Fibroblast of lung (primary cell): ENCODE results near the gene CFAP74. TPM values are rescaled to one million over a fixed set of nuclear protein-coding genes. Genes with fewer than 3 reads are reported as not detected.

Source experiments
- DNase-seq, 2 donors: peaks; one replicate each; pipeline versions ENCODE4 v3.0.0 to v3.0.0-alpha.2; 2010; ENCODE audit warnings: low read depth in 2 of 2
- H2AFZ ChIP-seq: 2 replicates; pipeline ENCODE4 v1.5.1; 2012; ENCODE audit warnings: low read length, control low read depth, inconsistent platforms
- H3K27ac ChIP-seq: 2 replicates; pipeline ENCODE4 v1.5.1; 2011; ENCODE audit warnings: low read length, control low read depth; ENCODE audit not compliant: insufficient read depth
- H3K27me3 ChIP-seq: 2 replicates; pipeline ENCODE4 v1.5.1; 2011; ENCODE audit warnings: mild to moderate bottlenecking, low read length; ENCODE audit not compliant: control insufficient read depth, insufficient read depth
- H3K36me3 ChIP-seq: 2 replicates; pipeline ENCODE4 v1.5.1; 2011; ENCODE audit warnings: low read length; ENCODE audit not compliant: control insufficient read depth, insufficient read depth
- H3K4me1 ChIP-seq: 2 replicates; pipeline ENCODE4 v1.5.1; 2011; ENCODE audit warnings: low read length; ENCODE audit not compliant: control insufficient read depth, insufficient read depth; ENCODE audit errors: extremely low read depth
- H3K4me2 ChIP-seq: 2 replicates; pipeline ENCODE4 v1.5.1; 2011; ENCODE audit warnings: low read length, control low read depth; ENCODE audit not compliant: insufficient read depth; ENCODE audit errors: extremely low read depth
- H3K4me3 ChIP-seq, 4 experiments: fragments of 200-600 bp in 1 of 4; sonication (generic) in 1 of 4; replicated peaks in 1 of 4; 2 replicates each; pipeline ENCODE4 v1.5.1; 2011 to 2016; ENCODE audit warnings: low read length in 4 of 4, low read depth in 3 of 4, mild to moderate bottlenecking in 3 of 4, control low read depth in 2 of 4, inconsistent platforms in 1 of 4, mixed read lengths in 1 of 4; ENCODE audit not compliant: insufficient read depth in 1 of 4; ENCODE audit errors: control extremely low read depth in 1 of 4
- H3K79me2 ChIP-seq: 2 replicates; pipeline ENCODE4 v1.5.1; 2012; ENCODE audit warnings: mild to moderate bottlenecking, low read length, inconsistent platforms; ENCODE audit not compliant: control insufficient read depth, insufficient read depth
- H3K9ac ChIP-seq: 2 replicates; pipeline ENCODE4 v1.5.1; 2011; ENCODE audit warnings: mild to moderate bottlenecking, low read length, control low read depth; ENCODE audit not compliant: insufficient read depth
- H3K9me3 ChIP-seq: 2 replicates; pipeline ENCODE4 v1.5.1; 2012; ENCODE audit warnings: low read depth, low read length; ENCODE audit not compliant: control insufficient read depth, insufficient read depth
- H4K20me1 ChIP-seq: 2 replicates; pipeline ENCODE4 v1.5.1; 2011; ENCODE audit warnings: low read length; ENCODE audit not compliant: control insufficient read depth, insufficient read depth; ENCODE audit errors: extremely low read depth
- CTCF ChIP-seq, 2 donors: IDR thresholded peaks in 1 of 2; conservative IDR thresholded peaks in 1 of 2; 1 replicate in 1 of 2; 2 replicates in 1 of 2; pipeline ENCODE4 v1.5.1; 2011 to 2012; ENCODE audit warnings: low read length in 2 of 2, control low read depth in 1 of 2, inconsistent platforms in 1 of 2, low read depth in 1 of 2, mild to moderate bottlenecking in 1 of 2
- EZH2 ChIP-seq: IDR thresholded peaks from 2 replicates; pipeline ENCODE4 v1.5.1; 2012; ENCODE audit warnings: low read length, control low read depth, mild to moderate bottlenecking; ENCODE audit errors: missing control alignments
- polyA minus RNA-seq: library from RNA; depleted of rRNA, polyadenylated mRNA; stranded (reverse); fragments of >200 nt; gene quantifications from 2 replicates; pipeline ENCODE4 v1.2.3, GENCODE V29; 2011; ENCODE audit warnings: low replicate concordance
- polyA plus RNA-seq, 2 donors: library from polyadenylated mRNA; depleted of rRNA in 1 of 2; stranded (reverse) in 1 of 2; unstranded in 1 of 2; fragments of >200 nt; gene quantifications; 2 replicates each; pipeline ENCODE4 v1.2.1, GENCODE V29; 2011 to 2012; ENCODE audit warnings: missing spikeins in 1 of 2
- total RNA-seq: library from RNA; depleted of rRNA; stranded (reverse); fragments of >200 nt; gene quantifications from 2 replicates; pipeline ENCODE4 v1.2.1, GENCODE V29; 2014

The CFAP74 gene, protein sequence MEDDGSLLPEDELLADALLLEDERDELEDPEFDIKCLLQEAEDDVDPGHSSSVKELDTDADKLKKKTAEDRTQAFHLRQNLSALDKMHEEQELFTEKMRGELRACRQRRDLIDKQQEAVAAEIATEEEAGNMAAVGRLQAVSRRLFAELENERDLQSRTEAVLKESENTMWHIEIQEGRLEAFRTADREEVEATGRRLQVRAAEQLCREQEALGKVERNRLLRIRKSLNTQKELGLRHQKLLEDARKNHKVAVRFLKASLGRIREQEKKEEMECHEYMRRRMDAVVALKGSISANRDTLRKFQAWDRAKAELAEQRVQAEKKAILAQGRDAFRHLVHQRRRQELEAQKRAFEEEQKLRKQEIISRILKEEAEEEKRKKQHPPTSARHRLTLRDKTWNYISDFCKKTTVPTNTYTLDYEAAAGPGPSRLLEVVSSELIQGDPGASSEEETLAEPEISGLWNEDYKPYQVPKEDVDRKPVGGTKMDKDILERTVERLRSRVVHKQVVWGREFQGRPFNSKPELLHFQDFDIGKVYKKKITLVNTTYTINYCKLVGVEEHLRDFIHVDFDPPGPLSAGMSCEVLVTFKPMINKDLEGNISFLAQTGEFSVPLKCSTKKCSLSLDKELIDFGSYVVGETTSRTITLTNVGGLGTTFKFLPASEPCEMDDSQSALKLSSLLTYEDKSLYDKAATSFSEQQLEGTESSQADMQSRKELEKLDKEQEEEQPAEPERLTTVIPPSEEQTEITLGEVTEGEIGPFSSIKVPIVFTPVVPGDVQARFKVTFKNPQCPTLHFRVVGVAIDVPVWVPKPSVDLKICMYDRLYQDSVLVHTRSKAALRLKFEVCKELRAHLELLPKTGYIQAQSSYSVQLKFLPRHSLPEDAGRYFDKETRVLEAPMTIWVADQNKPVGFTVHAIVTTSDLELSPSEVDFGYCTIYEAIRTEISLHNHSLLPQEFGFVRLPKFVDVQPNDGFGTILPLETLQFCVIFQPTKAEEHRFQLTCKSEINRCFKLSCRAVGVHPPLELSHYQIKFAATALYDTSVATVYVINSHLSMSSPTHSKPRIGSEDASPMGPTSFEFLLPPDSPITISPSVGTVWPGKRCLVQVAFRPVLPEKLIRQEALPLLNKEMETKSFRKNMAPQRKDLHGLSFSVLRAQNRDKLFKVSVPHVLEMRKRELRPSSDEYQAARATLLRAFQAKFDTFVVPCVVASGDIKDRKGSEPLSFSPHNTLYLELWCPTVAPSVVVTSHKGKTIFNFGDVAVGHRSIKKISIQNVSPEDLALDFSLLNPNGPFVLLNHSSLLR (N-terminal part only)
- total RNA-seq = 0.26 TPM in 1 of 2 replicates, not detected in the other
- polyA plus RNA-seq = not detected in 2 replicates
- not detected in 2 replicates for polyA plus RNA-seq (2012)
- polyA minus RNA-seq = not detected in 2 replicates

GRCh38 chr1:2003541-2004131, at the start of gene CFAP74:
CFAP74 (minus strand) TSS chr1:2003786; CDS start chr1:1990956, 12,830 bp downstream.
- Histone ChIP-seq H4K20me1 (no peaks in the 10 kb centered on the region), H2AFZ (no peak within 1 kb of the TSS), H3K27me3 (peaks cover 16% of the 10 kb centered on the region), H3K4me1 (no peaks in the 10 kb centered on the region), H3K9me3 (no peaks in the 10 kb centered on the region), H3K4me3 (peak within 1 kb of the TSS in 1 of 4 experiments; percentile 21), H3K27ac (no peak within 1 kb of the TSS), H3K79me2 (no peaks in the 10 kb centered on the region), H3K36me3 (no peaks in the 10 kb centered on the region), H3K4me2 (peak within 1 kb of the TSS; percentile 35), H3K9ac (no peak within 1 kb of the TSS)
- peak; percentile 50 to 54 for DNase-seq
- TF ChIP-seq EZH2 (no peak), CTCF (conservative IDR thresholded peaks at IDR 0.05 in 1 of 2, IDR thresholded peaks at IDR 0.05 in 1 of 2; ENCODE audit: low read depth in 1 of 2, low read length in 2 of 2) (no peak)

DNA sequence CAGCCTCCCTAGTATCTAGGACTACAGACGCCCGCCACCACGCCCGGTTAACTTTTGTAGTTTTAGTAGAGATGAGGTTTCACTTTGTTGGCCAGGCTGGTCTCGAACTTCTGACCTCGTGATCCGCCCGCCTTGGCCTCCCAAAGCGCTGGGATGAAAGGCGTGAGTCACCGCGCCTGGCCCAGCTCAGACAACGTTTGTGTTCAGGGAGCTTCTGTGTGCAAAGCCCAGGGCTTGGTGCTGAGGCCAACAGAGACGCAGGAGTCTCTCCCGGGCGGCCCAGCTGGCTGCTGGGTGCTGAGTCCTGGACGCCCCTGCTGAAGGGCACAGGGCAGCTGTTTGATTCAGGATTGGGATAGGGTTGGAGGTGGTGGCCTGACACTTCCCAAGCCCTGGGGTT, 49.6 kb upstream of the CFAP74 start:
- DNase-seq = no peak
- no peak overlapping the region for H3K27ac ChIP-seq
- no peaks in the 10 kb centered on the region for H3K4me1 ChIP-seq
- H3K4me3 ChIP-seq = no peak overlapping the region
- H3K9me3 ChIP-seq = no peaks in the 10 kb centered on the region
- no peaks in the 10 kb centered on the region for H3K79me2 ChIP-seq
- peaks cover 24% of the 10 kb centered on the region for H3K27me3 ChIP-seq
- TF ChIP-seq EZH2 (no peak), CTCF (conservative IDR thresholded peaks at IDR 0.05 in 1 of 2, IDR thresholded peaks at IDR 0.05 in 1 of 2; ENCODE audit: low read depth in 1 of 2, low read length in 2 of 2) (no peak)
- H3K9ac ChIP-seq = no peak overlapping the region
- no peak overlapping the region for H2AFZ ChIP-seq
- no peak overlapping the region for H3K4me2 ChIP-seq
- H4K20me1 ChIP-seq = no peaks in the 10 kb centered on the region
- H3K36me3 ChIP-seq = no peaks in the 10 kb centered on the region
